ENCODE measurements around the gene PDE6H. TPM values are rescaled to one million over a fixed set of nuclear protein-coding genes. Genes with fewer than 3 reads are reported as not detected.

PDE6H gene
- total RNA-seq, 3 donors from 2014 or later: 0.55 TPM; not detected in 2

DNA sequence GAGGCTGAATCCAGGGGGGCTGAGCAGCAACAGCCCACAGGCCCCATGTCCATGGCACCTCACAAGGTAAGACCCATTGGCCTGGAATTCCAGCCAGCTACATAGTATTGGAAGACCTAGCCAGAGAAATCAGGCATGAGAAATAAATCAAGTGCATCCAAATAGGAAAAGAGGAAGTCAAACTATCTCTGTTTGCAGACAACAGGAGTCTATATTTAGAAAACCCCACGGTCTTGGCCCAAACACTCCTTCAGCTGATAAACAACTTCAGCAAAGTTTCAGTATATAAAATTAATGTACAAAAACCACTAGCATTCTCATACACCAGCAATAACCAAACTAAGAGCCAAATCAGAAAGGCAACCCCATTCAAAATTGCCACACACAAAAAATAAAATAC is 16.9 kb downstream of the PDE6H start:
- intact Hi-C loops (cut with DNase I, micrococcal nuclease): loop anchor here in 1 of 2 donors (5.0 to 10.0 kb wide), 2 partner anchors 142 to 355 kb away; no protein-coding TSS in a partner anchor
- no peaks in the 10 kb centered on the region for H3K9me3 ChIP-seq
- TF ChIP-seq, protein P1, sequence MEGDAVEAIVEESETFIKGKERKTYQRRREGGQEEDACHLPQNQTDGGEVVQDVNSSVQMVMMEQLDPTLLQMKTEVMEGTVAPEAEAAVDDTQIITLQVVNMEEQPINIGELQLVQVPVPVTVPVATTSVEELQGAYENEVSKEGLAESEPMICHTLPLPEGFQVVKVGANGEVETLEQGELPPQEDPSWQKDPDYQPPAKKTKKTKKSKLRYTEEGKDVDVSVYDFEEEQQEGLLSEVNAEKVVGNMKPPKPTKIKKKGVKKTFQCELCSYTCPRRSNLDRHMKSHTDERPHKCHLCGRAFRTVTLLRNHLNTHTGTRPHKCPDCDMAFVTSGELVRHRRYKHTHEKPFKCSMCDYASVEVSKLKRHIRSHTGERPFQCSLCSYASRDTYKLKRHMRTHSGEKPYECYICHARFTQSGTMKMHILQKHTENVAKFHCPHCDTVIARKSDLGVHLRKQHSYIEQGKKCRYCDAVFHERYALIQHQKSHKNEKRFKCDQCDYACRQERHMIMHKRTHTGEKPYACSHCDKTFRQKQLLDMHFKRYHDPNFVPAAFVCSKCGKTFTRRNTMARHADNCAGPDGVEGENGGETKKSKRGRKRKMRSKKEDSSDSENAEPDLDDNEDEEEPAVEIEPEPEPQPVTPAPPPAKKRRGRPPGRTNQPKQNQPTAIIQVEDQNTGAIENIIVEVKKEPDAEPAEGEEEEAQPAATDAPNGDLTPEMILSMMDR (IDR thresholded peaks at IDR 0.05): no peak
- no peaks in the 10 kb centered on the region for H3K4me1 ChIP-seq (ENCODE audit: low read depth)
- no peak overlapping the region for H3K4me3 ChIP-seq
- DNase-seq (no peak), ATAC-seq (no peak)
- no peaks in the 10 kb centered on the region for H3K36me3 ChIP-seq (ENCODE audit: low read depth)

DNA sequence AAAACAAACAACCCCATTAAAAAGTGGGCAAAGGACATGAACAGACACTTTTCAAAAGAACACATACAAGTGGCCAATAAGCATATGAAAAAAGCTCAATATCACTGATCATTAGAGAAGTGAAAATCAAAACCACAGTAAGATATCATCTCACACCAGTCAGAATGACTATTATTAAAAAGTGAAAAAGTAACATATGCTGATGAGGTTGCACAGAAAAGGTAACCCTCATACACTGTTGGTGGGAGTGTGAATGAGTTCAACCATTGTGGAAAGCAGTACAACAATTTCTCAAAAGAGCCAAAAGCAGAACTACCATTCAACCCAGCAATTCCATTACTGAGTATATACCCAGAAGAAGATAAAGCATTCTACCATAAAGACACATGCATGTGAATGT is 18.2 kb downstream of the PDE6H start:
- TF ChIP-seq, protein P1 (IDR thresholded peaks at IDR 0.05): no peak
- Histone ChIP-seq H3K4me1 (ENCODE audit: low read depth) (no peaks in the 10 kb centered on the region), H3K36me3 (ENCODE audit: low read depth) (no peaks in the 10 kb centered on the region), H3K9me3 (no peaks in the 10 kb centered on the region), H3K4me3 (no peak overlapping the region)
- intact Hi-C loops (cut with DNase I, micrococcal nuclease): loop anchor here in 1 of 2 donors (5.0 to 10.0 kb wide), 2 partner anchors 144 to 356 kb away; no protein-coding TSS in a partner anchor
- ATAC-seq: no peak
- DNase-seq: no peak

DNA sequence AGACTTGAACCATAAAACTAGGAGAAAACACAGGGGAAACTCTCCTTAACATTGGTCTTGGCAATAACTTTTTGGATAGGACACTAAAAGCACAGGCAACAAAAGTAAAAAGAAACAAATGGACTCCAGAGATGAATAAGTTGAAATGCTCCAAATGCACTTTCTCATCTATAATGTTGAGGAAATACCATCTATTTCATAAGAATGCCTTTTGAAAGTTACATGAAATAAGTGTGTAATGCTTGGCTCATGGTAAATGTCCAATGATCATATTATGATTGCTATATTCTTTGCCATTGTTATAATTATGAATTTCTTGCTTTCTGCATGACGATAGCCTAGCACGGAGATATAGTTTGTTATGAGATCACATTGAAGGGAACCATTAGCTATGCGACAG is 19.8 kb downstream of the PDE6H start:
- H3K4me1 ChIP-seq (ENCODE audit: low read depth): no peaks in the 10 kb centered on the region
- no peak overlapping the region for H3K4me3 ChIP-seq
- TF ChIP-seq, protein P1 (IDR thresholded peaks at IDR 0.05): no peak
- intact Hi-C loops (cut with DNase I, micrococcal nuclease): loop anchor here in 1 of 2 donors (5.0 to 10.0 kb wide), 2 partner anchors 145 to 358 kb away; no protein-coding TSS in a partner anchor
- ATAC-seq: no peak
- H3K36me3 ChIP-seq (ENCODE audit: low read depth): no peaks in the 10 kb centered on the region
- DNase-seq: no peak
- no peaks in the 10 kb centered on the region for H3K9me3 ChIP-seq

DNA sequence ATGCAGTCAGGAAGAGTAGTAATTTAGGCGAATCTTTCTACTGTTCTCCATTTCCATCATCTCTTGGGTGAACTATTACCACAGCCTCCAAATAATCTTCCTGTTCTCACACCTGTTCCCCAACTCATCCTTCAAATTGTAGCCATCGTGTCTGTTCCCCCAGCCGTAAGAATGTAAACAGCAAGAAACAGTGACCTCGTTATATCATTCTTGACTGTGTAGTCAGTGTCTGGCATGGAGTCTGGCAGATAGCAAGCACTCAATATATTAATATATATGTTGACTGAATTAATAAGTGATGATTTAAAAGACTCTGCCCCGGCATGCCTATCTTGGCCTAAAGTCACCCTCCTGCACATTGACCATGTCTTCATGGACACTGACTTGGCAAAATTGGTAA is 20.3 kb downstream of the PDE6H start:
- H3K4me1 ChIP-seq (ENCODE audit: low read depth): no peaks in the 10 kb centered on the region
- DNase-seq: no peak
- TF ChIP-seq, protein P1 (IDR thresholded peaks at IDR 0.05): no peak
- no peak overlapping the region for H3K4me3 ChIP-seq
- no peak for ATAC-seq
- H3K36me3 ChIP-seq (ENCODE audit: low read depth): no peaks in the 10 kb centered on the region
- no peaks in the 10 kb centered on the region for H3K9me3 ChIP-seq
- intact Hi-C loops (cut with DNase I, micrococcal nuclease): loop anchor here in 1 of 2 donors (5.0 to 10.0 kb wide), 2 partner anchors 146 to 358 kb away; no protein-coding TSS in a partner anchor

DNA sequence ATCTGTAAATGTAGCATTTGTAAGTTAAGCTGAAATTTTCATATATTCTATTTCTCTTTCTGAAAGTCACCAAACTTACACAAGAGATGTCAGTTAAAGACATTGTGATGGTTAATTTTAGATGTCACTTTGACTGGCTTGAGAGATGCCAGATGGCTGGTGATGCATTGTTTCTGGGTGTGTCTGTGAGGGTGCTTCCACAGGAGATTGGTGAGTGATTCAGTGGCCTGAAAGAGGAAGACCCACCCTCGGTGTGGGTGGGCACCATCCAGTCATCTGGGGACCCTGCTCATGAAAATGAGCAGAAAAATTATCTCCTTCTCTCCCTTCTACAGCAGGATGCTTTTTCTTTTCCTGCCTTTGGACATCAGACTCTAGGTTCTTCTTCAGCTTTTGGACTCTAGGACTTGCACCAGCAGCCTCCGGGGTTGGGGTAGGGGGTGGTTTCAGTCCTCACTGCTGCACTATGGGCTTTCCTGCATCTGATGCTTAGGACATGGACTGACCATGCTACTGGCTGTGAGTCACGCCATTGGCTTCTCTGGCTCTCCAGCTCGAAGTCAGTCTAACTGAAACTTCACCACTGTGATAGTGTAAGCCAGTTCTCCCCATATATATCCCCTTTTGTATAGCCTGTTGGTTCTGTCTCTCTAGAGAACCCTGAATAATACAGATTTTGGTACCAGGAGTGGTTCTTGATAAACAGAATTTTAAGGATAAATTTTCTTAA is 20.9 kb downstream of the PDE6H start:
- intact Hi-C loops (cut with DNase I, micrococcal nuclease): loop anchor here in 1 of 2 donors (5.0 to 10.0 kb wide), 2 partner anchors 146 to 359 kb away; no protein-coding TSS in a partner anchor
- H3K4me3 ChIP-seq: no peak overlapping the region
- TF ChIP-seq, protein P1 (IDR thresholded peaks at IDR 0.05): no peak
- no peaks in the 10 kb centered on the region for H3K9me3 ChIP-seq
- DNase-seq (no peak), ATAC-seq (peak; percentile 43)
- H3K36me3 ChIP-seq (ENCODE audit: low read depth): no peaks in the 10 kb centered on the region
- no peaks in the 10 kb centered on the region for H3K4me1 ChIP-seq (ENCODE audit: low read depth)
